Mesenchymal stem cell (in vitro differentiated cells and primary cell): ENCODE results near the gene PARP9. TPM values are rescaled to one million over a fixed set of nuclear protein-coding genes. Genes with fewer than 3 reads are reported as not detected.
A peak's percentile ranks its signal among the peaks of the same experiment; 100 is the strongest.

Experiments
- DNase-seq: peaks from one replicate; pipeline ENCODE4 v3.0.0-alpha.2; 2013
- H2AFZ ChIP-seq: one replicate; pipeline ENCODE4 v1.6.1; 2013; ENCODE audit warnings: low read depth, mild to moderate bottlenecking, control low read depth, inconsistent platforms, low read length, moderate library complexity
- H2AK5ac ChIP-seq: 2 replicates; pipeline ENCODE4 v1.6.1; 2013; ENCODE audit warnings: low read length, moderate library complexity, mild to moderate bottlenecking, inconsistent platforms; ENCODE audit not compliant: severe bottlenecking
- H2BK120ac ChIP-seq: one replicate; pipeline ENCODE4 v1.6.1; 2013; ENCODE audit warnings: low read depth, mild to moderate bottlenecking, inconsistent platforms, low read length, moderate library complexity
- H2BK12ac ChIP-seq, 2 experiments: one replicate each; pipeline ENCODE4 v1.6.1; 2013; ENCODE audit warnings: inconsistent platforms in 2 of 2, low read length in 2 of 2, mild to moderate bottlenecking in 2 of 2, moderate library complexity in 2 of 2, control low read depth in 1 of 2
- H2BK15ac ChIP-seq: one replicate; pipeline ENCODE4 v1.6.1; 2013; ENCODE audit warnings: mild to moderate bottlenecking, low read depth, inconsistent platforms; ENCODE audit not compliant: poor library complexity, severe bottlenecking
- H2BK5ac ChIP-seq: 2 replicates; pipeline ENCODE4 v1.6.1; 2013; ENCODE audit warnings: low read depth, mild to moderate bottlenecking, low read length, control low read depth, inconsistent platforms; ENCODE audit not compliant: poor library complexity, severe bottlenecking
- H3K14ac ChIP-seq, 2 experiments: one replicate each; pipeline ENCODE4 v1.6.1; 2013; ENCODE audit warnings: inconsistent platforms in 2 of 2, low read length in 2 of 2, control low read depth in 1 of 2, mild to moderate bottlenecking in 1 of 2, moderate library complexity in 1 of 2
- H3K18ac ChIP-seq, 2 experiments: one replicate each; pipeline ENCODE4 v1.6.1; 2013; ENCODE audit warnings: inconsistent platforms in 2 of 2, low read length in 2 of 2, control low read depth in 1 of 2, low read depth in 1 of 2, mild to moderate bottlenecking in 1 of 2
- H3K23ac ChIP-seq, 2 experiments: one replicate each; pipeline ENCODE4 v1.6.1; 2013; ENCODE audit warnings: inconsistent platforms in 2 of 2, low read length in 2 of 2, mild to moderate bottlenecking in 2 of 2, moderate library complexity in 2 of 2, control low read depth in 1 of 2
- H3K27ac ChIP-seq: 2 replicates; pipeline ENCODE4 v1.5.1; 2013; ENCODE audit warnings: mild to moderate bottlenecking, moderate library complexity, low read length, control low read depth, inconsistent platforms; ENCODE audit not compliant: poor library complexity, severe bottlenecking
- H3K27me3 ChIP-seq, 2 experiments: 2 replicates each; pipeline versions ENCODE4 v1.6.1 to v1.7.0; 2013; ENCODE audit warnings: low read length in 2 of 2, mild to moderate bottlenecking in 2 of 2, moderate library complexity in 2 of 2, control low read depth in 1 of 2, inconsistent platforms in 1 of 2; ENCODE audit not compliant: control insufficient read depth in 1 of 2, insufficient read depth in 1 of 2
- H3K36me3 ChIP-seq, 2 experiments: 2 replicates each; pipeline versions ENCODE4 v1.6.1 to v1.7.0; 2013; ENCODE audit warnings: low read length in 2 of 2, control low read depth in 1 of 2, inconsistent platforms in 1 of 2, low read depth in 1 of 2, mild to moderate bottlenecking in 1 of 2; ENCODE audit not compliant: insufficient read depth in 2 of 2, control insufficient read depth in 1 of 2
- H3K4ac ChIP-seq, 2 experiments: one replicate each; pipeline ENCODE4 v1.6.1; 2013; ENCODE audit warnings: inconsistent platforms in 2 of 2, low read length in 2 of 2, mild to moderate bottlenecking in 2 of 2, moderate library complexity in 2 of 2, control low read depth in 1 of 2, low read depth in 1 of 2
- H3K4me1 ChIP-seq: 2 replicates; pipeline ENCODE4 v1.6.1; 2013; ENCODE audit warnings: low read depth, low read length, control low read depth; ENCODE audit not compliant: control insufficient read depth, insufficient read depth
- H3K4me2 ChIP-seq: 2 replicates; pipeline ENCODE4 v1.6.1; 2013; ENCODE audit warnings: low read length, mild to moderate bottlenecking, inconsistent platforms; ENCODE audit not compliant: poor library complexity, severe bottlenecking
- H3K4me3 ChIP-seq, 2 experiments: 2 replicates each; pipeline versions ENCODE4 v1.5.1 to v1.7.0; 2013; ENCODE audit warnings: low read length in 2 of 2, mild to moderate bottlenecking in 2 of 2, control low read depth in 1 of 2, low read depth in 1 of 2; ENCODE audit not compliant: insufficient read depth in 1 of 2
- H3K79me1 ChIP-seq: replicated peaks from 2 replicates; pipeline ENCODE4 v1.6.1; 2013; ENCODE audit warnings: mild to moderate bottlenecking, control low read depth, low read length, inconsistent platforms; ENCODE audit not compliant: poor library complexity, severe bottlenecking
- H3K9ac ChIP-seq: 2 replicates; pipeline ENCODE4 v1.7.0; 2013; ENCODE audit warnings: mild to moderate bottlenecking, low read length, moderate library complexity
- H3K9me3 ChIP-seq: 2 replicates; pipeline ENCODE4 v1.7.0; 2013; ENCODE audit warnings: mild to moderate bottlenecking, low read length; ENCODE audit not compliant: control insufficient read depth
- H4K8ac ChIP-seq: one replicate; pipeline ENCODE4 v1.6.1; 2013; ENCODE audit warnings: inconsistent platforms, mild to moderate bottlenecking, low read length, moderate library complexity
- H4K91ac ChIP-seq: one replicate; pipeline ENCODE4 v1.6.1; 2013; ENCODE audit warnings: mild to moderate bottlenecking, low read length, inconsistent platforms
- WGBS: methylation state at CpG from one replicate; pipeline ENCODE4 v1.1.7; 2013; ENCODE audit warnings: mixed read lengths; 5-methylcytosine and 5-hydroxymethylcytosine counted together
- polyA plus RNA-seq, 2 experiments: library from polyadenylated mRNA; stranded (reverse); fragments of 200-250 nt; gene quantifications; one replicate each; pipeline ENCODE4 v1.2.3, GENCODE V29; 2013

The PARP9 gene
- polyA plus RNA-seq (2013, experiment 1 of 2) = 16.3 TPM
- 16.5 TPM for polyA plus RNA-seq (2013, experiment 2 of 2)

GRCh38 chr3:122564155-122564912, at the start of gene PARP9, which contains the start of gene DTX3L:
Gene PARP9 (minus strand): TSS chr3:122564300. CDS start chr3:122559620, 4,680 bp downstream.
Gene DTX3L (plus strand): TSS chr3:122564338. CDS start chr3:122564427, 89 bp downstream.
- Histone ChIP-seq H3K36me3 (peaks cover 7 to 43% of the 10 kb centered on the region in 2 experiments), H3K4ac (peak within 1 kb of the TSS; percentile 86 to 91), H3K14ac (no peak within 1 kb of the TSS), H3K4me3 (peak within 1 kb of the TSS; percentile 73 to 97), H3K4me2 (peak within 1 kb of the TSS; percentile 78), H2AFZ (peak within 1 kb of the TSS; percentile 79), H3K23ac (peak within 1 kb of the TSS in 1 of 2 experiments; percentile 23), H2BK12ac (peak within 1 kb of the TSS in 1 of 2 experiments; percentile 51), H2BK15ac (peak within 1 kb of the TSS; percentile 96), H3K9me3 (no peaks in the 10 kb centered on the region), H4K91ac (peak within 1 kb of the TSS; percentile 65), H4K8ac (peak within 1 kb of the TSS; percentile 89), H2BK5ac (peak within 1 kb of the TSS; percentile 36), H3K79me1 (peaks cover 17% of the 10 kb centered on the region), H3K18ac (peak within 1 kb of the TSS; percentile 92 to 97), H2AK5ac (no peak within 1 kb of the TSS), H2BK120ac (peak within 1 kb of the TSS; percentile 88), H3K4me1 (peaks cover 6% of the 10 kb centered on the region), H3K27ac (peak within 1 kb of the TSS; percentile 39), H3K27me3 (no peaks in the 10 kb centered on the region), H3K9ac (peak within 1 kb of the TSS; percentile 96)
- under 1% methylated on average over 51 of the region's 56 CpGs for WGBS
- DNase-seq = peak; percentile 88

GRCh38 chr3:122612696-122613095, 48.6 kb upstream of the PARP9 start:
- no peak overlapping the region for H3K4ac ChIP-seq
- no peak overlapping the region for H3K9ac ChIP-seq
- no peak overlapping the region for H3K14ac ChIP-seq

DNA sequence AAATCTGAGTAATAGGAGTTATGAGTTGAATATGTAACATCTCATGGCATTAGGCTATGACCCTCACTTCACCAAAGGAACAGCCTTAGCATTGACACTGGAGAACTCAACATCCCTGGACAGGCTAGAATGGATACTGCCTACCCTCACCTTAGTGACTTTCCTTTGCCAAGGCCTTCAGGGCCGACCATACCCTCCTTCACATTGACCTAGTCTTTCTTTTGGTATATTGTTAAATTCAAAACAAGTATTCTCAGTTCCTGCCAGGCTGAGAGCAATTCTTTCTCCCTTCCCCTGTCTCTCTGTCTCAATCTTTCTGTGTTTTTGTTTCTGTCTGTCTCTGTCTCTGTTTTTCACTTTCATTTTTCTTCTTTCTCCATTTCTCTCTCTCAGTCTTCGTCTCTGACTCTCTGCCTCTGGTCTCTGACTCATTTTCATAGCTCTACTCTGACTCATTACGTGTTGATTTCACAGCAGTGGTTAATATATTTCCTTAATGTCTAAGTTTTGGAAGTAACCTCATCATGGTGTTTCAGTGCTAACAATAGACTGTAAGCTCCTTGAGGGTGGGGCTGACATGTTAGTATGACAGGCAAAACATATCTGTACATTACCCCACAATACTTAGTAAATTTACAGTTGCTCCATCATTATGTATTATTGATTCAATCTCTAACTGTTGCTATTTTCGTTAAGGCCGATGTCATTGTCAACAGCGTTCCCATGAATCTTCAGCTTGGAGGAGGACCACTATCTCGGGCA, 45.9 kb upstream of the PARP9 start:
- Histone ChIP-seq H3K18ac (no peak overlapping the region), H2AK5ac (no peak overlapping the region), H3K27me3 (no peaks in the 10 kb centered on the region), H2BK12ac (no peak overlapping the region), H2BK15ac (no peak overlapping the region), H3K27ac (peak overlapping the region; percentile 69), H3K4me2 (no peak overlapping the region), H3K4me3 (peak overlapping the region in 1 of 2 experiments; percentile 46), H3K14ac (no peak overlapping the region), H3K79me1 (no peaks in the 10 kb centered on the region), H4K91ac (no peak overlapping the region), H3K4ac (no peak overlapping the region), H3K23ac (no peak overlapping the region), H2BK5ac (no peak overlapping the region), H3K4me1 (no peaks in the 10 kb centered on the region), H3K9ac (peak overlapping the region; percentile 86), H3K9me3 (no peaks in the 10 kb centered on the region), H4K8ac (peak overlapping the region; percentile 74), H3K36me3 (no peaks in the 10 kb centered on the region), H2AFZ (no peak overlapping the region), H2BK120ac (no peak overlapping the region)
- 78% methylated on average over 6 of the region's 7 CpGs for WGBS
- DNase-seq = peak; percentile 82

More at GRCh38 chr3:122612696-122613095, 48.6 kb upstream of the PARP9 start:
- Histone ChIP-seq H4K8ac (no peak overlapping the region), H3K36me3 (no peaks in the 10 kb centered on the region), H3K4me1 (no peaks in the 10 kb centered on the region), H3K79me1 (no peaks in the 10 kb centered on the region), H3K9me3 (no peaks in the 10 kb centered on the region), H2BK5ac (no peak overlapping the region), H4K91ac (no peak overlapping the region), H2AFZ (no peak overlapping the region), H3K4me2 (no peak overlapping the region), H2BK120ac (no peak overlapping the region), H2AK5ac (no peak overlapping the region), H3K27ac (no peak overlapping the region), H2BK15ac (no peak overlapping the region), H3K23ac (no peak overlapping the region), H3K18ac (no peak overlapping the region), H3K27me3 (no peaks in the 10 kb centered on the region), H2BK12ac (no peak overlapping the region), H3K4me3 (no peak overlapping the region)
- no peak for DNase-seq
- WGBS = 97% methylated on average over 5 of the region's 5 CpGs

DNA sequence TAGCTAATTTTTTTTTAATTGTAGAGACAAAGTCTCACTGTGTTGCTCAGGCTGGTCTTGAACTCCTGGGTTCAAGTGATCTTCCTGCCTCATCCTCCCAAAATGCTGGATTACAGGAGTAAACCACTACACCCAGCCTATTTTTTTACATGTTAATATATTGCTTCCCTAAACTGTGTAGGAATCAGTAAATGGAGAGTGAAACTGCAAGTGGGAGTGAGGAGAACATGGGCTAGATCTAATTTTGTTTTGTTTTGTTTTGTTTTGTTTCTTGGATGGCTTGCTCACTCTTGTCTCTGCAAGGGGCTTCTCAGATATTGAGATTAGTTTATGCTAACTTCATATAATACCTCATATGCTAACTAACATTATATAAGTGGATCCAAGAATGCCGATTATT, 44.8 kb upstream of the PARP9 start:
- Histone ChIP-seq H3K4ac (no peak overlapping the region), H3K18ac (no peak overlapping the region), H2BK15ac (no peak overlapping the region), H3K79me1 (no peaks in the 10 kb centered on the region), H2BK120ac (no peak overlapping the region), H2BK12ac (no peak overlapping the region), H2AK5ac (no peak overlapping the region), H3K27me3 (no peaks in the 10 kb centered on the region), H3K9me3 (no peaks in the 10 kb centered on the region), H3K9ac (no peak overlapping the region), H3K36me3 (no peaks in the 10 kb centered on the region), H3K4me3 (no peak overlapping the region), H4K8ac (no peak overlapping the region), H3K23ac (no peak overlapping the region), H2AFZ (no peak overlapping the region), H3K27ac (no peak overlapping the region), H3K4me2 (no peak overlapping the region), H3K4me1 (no peaks in the 10 kb centered on the region), H3K14ac (no peak overlapping the region), H2BK5ac (no peak overlapping the region), H4K91ac (no peak overlapping the region)
- DNase-seq = no peak
- no CpG with 5 or more reads among the region's 1 CpG for WGBS
